GM21367 (cell line): ENCODE measurements around the gene SETD1A.

Source experiments
- ATAC-seq: cut with Tn5 transposase; IDR thresholded peaks from one replicate; pipeline ENCODE4 v1.9.1; 2021; ENCODE audit not compliant: unreplicated experiment

The SETD1A gene

GRCh38 chr16:30980434-30980833 is 22.9 kb downstream of the SETD1A start:
- ATAC-seq = no peak

DNA sequence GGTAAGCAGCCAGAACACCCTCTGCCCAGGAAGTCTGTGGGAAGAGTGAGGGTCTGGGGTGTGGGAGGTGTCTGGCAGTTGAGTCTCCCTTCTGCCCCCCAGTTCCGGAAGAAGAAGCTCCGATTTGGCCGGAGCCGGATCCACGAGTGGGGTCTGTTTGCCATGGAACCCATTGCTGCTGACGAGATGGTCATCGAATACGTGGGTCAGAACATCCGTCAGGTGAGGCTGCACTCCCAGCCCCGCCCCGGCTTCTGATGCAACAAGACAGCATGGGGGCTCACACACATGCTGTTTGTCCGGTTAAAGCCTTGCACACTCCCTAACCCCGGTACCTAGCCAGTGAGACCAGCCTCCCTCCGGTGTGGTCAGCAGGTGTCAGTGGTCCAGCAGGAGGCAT is 23.4 kb downstream of the SETD1A start:
- no peak for ATAC-seq

DNA sequence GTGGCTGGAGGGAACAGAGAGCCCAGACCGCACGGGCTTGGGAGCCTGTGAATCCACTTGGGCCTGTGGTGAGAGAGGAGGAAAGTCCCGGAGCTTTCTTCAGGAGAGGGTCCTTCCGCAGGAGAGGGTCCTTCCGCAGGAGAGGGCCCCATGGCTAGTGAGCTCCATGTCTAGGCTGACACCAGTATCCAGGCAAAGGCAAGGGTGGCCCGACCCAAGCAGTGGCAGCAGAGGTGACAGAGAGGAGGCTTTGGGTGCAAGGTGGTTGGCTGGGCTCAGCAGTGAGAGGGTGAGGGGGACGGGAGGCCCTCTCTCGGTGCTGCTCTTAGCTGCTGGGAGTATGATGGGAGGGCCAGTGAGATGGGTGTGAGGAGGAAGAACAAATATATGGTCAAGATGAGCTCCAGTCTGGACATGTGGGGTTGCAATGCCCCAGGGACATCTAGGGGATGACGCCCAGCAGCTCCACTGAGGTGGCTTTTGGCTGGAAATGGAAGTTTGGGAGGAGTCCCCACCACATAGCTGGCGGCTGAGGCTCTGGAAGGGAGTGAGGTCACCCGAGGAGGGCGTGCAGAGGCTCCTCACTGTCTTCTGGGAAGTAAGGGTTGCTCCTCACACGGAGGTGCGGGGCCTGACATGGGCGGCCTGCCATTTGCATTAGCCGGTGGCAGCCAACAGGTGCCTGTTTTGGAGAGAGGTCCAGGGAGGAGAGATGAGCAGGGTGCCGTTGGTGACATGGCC is 25.2 kb downstream of the SETD1A start:
- ATAC-seq = no peak

GRCh38 chr16:30983289-30983889 is 25.8 kb downstream of the SETD1A start:
- no peak for ATAC-seq

- no peak for ATAC-seq
Observed at GRCh38 chr16:30983898-30984610, 26.5 kb downstream of the SETD1A start.

- ATAC-seq = no peak
Observed at GRCh38 chr16:30984669-30985400, 27.3 kb downstream of the SETD1A start, which contains the start of gene HSD3B7. Gene HSD3B7, plus strand, starts transcription at chr16:30985207. Its CDS starts 452 bp downstream, at chr16:30985659.

DNA sequence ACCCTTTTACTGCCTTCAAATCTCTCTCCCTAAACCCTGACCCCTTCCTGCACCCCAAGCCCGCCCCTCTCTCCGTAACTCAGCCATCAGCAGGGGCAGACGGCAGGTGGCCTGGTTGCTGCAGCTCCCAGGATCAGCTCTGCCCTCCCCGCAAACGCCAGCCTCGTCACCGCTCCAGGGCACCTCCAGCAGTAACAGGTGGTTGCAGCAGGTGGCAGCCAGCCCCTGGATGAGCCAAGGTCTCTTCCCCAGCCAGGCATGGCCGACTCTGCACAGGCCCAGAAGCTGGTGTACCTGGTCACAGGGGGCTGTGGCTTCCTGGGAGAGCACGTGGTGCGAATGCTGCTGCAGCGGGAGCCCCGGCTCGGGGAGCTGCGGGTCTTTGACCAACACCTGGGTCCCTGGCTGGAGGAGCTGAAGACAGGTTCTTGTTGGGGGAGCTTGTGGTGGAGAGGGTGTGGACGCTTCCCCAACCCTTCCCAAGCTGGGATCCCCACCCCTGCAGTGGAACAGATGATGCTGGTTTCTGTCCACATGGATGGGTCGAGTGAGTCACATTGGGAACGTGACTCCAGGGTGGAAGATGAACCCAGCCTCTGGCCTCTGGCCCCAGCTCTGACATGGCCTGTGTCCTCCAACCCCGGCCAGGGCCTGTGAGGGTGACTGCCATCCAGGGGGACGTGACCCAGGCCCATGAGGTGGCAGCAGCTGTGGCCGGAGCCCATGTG is 28.0 kb downstream of the SETD1A start:
- ATAC-seq = no peak

DNA sequence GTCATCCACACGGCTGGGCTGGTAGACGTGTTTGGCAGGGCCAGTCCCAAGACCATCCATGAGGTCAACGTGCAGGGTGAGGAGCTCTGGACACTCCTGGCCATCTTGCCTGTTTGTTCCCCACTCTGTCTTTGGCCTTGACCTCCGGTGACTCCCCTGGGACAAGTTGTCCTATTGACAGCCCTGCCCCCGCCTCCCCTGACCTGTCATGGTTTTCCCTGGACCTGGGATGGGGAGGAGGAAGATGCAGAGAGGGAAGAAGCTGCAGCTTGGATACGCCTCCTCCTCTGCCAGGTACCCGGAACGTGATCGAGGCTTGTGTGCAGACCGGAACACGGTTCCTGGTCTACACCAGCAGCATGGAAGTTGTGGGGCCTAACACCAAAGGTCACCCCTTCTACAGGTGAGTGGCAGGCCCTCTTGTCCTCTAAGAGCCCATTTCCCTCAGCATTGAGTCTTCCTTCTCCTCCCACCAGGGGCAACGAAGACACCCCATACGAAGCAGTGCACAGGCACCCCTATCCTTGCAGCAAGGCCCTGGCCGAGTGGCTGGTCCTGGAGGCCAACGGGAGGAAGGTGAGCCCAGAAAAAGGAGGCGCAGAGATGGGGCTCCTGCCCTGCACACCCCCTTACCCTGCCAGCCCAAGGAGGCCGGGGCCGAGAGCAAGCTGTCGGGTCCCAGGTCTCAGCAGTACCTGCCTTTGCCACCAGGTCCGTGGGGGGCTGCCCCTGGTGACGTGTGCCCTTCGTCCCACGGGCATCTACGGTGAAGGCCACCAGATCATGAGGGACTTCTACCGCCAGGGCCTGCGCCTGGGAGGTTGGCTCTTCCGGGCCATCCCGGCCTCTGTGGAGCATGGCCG is 28.8 kb downstream of the SETD1A start:
- ATAC-seq = no peak

DNA sequence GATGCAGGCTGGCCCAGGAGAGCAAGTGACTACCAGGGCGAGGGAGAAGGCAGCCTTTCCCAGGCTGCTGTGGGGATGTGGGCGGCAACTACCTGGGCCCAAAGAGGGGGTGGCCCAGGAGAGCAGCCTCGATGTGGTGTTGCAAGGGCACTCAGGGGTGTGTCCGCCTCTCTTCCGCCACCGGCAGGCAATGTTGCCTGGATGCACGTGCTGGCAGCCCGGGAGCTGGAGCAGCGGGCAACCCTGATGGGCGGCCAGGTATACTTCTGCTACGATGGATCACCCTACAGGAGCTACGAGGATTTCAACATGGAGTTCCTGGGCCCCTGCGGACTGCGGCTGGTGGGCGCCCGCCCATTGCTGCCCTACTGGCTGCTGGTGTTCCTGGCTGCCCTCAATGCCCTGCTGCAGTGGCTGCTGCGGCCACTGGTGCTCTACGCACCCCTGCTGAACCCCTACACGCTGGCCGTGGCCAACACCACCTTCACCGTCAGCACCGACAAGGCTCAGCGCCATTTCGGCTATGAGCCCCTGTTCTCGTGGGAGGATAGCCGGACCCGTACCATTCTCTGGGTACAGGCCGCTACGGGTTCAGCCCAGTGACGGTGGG is 30.1 kb downstream of the SETD1A start:
- ATAC-seq = no peak

- ATAC-seq = no peak
Observed at GRCh38 chr16:30989469-30990047, 32.0 kb downstream of the SETD1A start.

DNA sequence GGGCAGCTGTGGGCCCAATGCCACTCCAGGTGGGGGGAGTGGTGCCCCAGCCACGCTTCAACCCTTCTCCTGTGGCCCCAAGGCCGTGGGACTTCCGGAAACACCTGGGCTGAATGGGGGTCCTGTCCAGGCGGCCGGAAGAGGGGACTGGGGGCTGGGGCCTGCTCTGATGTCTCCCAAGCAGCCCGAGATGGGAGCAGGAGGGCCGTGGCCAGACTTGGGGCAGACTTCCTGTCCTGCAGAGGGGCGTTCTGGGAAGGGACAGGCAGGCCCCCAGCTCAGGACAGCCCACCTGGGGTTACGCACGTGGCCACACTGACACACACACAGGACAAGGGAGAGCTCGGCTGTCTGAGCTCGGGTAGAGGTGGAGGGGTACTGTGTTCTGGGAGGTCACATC is 32.6 kb downstream of the SETD1A start:
- no peak for ATAC-seq

DNA sequence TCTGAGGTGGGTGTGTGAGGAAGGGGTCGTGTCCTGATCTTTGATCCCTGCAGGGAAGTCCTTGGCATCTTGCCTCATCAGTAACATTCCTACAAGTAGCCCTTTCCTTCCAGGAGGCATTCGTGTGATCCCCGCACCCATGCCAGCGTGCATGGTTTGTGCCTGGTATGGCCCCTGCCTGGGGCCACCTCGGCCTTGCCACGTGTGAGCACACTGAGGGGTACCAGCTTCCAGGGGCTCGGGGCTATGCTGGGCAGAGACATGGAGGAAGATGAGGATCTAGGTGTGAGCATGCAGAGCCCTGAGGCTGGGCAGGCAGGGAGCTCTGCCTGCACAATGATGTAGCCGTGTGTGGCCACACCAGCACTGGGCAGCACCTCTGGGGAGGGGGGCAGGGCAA is 33.5 kb downstream of the SETD1A start:
- ATAC-seq = no peak

DNA sequence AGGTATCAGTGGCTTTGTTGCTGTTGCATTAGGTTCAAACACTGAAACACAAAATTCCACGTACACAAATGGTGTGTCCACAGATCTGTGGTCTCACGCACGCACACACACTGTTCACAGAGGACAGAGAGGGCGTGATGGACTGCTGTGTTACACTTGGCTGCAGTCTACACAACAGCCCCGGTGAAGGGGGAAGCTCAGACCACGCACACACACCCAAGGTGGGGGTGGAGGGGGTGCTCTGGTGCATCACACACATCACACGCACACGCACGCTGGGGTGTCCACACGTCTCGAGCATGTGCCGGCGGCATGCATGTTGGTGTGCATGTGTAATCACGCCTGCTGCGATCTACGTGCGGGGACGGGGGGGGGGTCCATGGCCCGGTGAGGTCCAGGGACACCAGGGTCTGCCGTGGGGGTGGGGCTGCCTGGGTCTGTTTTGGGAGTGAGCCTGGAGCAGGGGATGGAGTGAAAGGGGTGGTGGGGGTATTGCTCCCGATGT is 34.8 kb downstream of the SETD1A start:
- ATAC-seq = no peak

GRCh38 chr16:30992931-30993816 is 35.6 kb downstream of the SETD1A start:
- no peak for ATAC-seq

DNA sequence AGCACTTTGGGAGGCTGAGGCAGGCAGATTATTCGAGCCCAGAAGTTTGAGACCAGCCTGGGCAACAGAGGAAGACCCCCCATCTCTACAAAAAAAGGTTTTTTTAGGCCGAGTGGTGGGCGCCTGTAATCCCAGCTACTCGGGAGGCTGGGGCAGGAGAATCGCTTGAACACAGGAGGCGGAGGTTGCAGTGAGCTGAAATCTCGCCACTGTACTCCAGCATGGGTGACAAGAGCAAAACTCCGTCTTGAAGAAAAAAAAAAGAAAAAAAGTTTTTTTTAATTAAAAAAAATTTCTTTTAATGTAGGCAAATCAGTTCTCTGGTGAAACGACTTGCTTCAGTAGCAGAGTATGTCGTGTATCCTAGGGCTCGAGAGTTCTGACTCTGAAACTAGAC is 38.4 kb downstream of the SETD1A start:
- no peak for ATAC-seq

DNA sequence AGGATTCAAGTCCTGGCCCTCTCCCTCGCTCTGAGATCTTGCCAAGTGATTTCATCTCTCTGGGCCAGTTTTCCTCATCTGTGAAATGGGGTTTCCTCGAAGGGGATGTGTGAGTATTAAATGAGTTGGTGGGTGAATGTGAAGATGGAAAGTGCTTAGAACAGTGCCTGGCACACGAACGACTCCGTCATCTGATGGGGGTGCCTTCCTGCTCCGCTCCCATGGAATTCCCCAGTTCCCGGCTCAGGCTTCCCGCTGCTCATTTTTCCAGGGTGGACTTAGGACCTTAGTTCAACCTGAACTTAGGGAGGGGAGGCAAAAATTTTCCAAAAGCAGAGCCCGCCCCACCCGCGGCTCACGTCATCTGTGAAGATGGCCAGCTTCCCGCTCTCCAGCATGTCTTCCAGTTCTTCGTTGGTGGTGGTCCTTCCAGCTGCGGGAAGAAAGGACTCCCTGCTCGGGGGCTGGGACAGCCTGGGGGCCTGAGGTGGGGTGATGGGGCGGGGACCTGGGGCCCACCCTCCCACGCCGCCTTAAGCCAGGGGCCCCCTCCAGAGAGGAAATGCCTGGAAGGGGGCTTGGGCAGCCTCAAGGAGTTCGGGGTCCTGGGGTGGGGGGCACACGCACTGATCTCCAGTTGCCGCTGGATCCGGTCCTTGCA is 38.9 kb downstream of the SETD1A start:
- ATAC-seq = no peak

DNA sequence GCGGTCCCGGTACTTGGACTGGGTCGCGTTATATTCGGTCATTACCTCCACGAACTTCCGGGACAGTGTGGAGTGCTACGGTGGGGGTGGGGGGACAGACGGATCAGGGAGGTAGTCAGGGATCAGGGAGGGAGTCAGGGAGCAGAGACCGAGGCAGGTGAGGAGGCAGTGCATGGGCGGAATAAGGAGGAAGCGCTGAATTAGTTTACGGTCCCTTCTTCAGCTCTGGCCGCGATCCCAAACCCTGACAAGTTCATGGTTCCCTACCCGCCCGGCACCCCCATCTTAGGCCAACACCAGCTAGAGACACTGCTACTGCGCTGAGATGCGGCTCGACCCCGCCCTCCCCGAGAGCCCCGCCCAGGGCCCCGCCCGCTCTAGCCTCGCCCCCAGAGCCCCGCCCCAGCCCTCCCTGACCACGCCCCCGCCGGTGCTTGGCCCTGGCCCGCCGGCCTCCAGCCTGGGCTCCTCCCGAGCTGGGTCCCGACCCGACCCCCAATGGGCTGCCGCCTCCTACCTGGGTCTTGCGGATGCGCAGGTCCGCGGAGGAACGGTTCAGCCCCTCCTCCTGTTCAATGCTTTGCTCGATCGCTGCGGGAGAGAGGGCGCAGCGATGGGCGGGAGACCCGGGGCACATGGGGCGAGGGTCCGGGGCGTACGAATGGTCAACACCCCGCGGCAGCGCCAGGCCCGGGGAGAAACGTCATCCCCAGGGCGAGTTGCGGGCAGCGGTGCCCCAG is 39.6 kb downstream of the SETD1A start:
- peak; percentile 76 for ATAC-seq
